DMS53 (cell line): ENCODE results near the gene CRAMP1.

Experiments used
- DNase-seq: peaks from one replicate; lab custom pipeline; 2025; lab: John Stamatoyannopoulos, UW

CRAMP1 gene

GRCh38 chr16:1596516-1596915, 15.6 kb upstream of the CRAMP1 start:
- no peak for DNase-seq

GRCh38 chr16:1597154-1597553, 15.0 kb upstream of the CRAMP1 start:
- DNase-seq: no peak

GRCh38 chr16:1601031-1601430, 11.1 kb upstream of the CRAMP1 start:
- no peak for DNase-seq

GRCh38 chr16:1601489-1601888, 10.7 kb upstream of the CRAMP1 start:
- DNase-seq: no peak

DNA sequence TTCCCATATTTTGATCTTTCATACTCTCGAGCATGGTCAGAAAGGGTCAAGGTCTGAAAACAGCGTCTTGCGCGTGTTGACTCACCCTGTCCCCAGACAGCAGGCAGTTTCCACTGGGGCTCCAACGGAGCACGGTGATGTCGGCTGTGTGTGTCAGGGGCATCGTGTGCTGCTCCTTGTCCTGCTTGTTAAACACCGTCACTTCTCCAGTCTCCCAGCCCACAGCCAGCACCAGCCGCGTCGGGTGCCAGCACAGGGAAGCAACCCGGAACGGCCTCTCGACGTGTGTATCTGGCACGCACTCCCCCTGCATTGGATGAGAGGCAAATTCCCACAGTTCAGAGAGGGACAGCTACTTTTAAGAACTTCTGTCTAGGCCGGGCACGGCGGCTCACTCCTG, 9.9 kb upstream of the CRAMP1 start:
- DNase-seq: no peak

- no peak for DNase-seq
Measured at GRCh38 chr16:1606774-1607173, 5.4 kb upstream of the CRAMP1 start.

- no peak for DNase-seq
Measured at GRCh38 chr16:1607971-1608370, 4.2 kb upstream of the CRAMP1 start.

- peak; percentile 97 for DNase-seq
Measured at GRCh38 chr16:1610071-1610898, 1.9 kb upstream of the CRAMP1 start.

DNA sequence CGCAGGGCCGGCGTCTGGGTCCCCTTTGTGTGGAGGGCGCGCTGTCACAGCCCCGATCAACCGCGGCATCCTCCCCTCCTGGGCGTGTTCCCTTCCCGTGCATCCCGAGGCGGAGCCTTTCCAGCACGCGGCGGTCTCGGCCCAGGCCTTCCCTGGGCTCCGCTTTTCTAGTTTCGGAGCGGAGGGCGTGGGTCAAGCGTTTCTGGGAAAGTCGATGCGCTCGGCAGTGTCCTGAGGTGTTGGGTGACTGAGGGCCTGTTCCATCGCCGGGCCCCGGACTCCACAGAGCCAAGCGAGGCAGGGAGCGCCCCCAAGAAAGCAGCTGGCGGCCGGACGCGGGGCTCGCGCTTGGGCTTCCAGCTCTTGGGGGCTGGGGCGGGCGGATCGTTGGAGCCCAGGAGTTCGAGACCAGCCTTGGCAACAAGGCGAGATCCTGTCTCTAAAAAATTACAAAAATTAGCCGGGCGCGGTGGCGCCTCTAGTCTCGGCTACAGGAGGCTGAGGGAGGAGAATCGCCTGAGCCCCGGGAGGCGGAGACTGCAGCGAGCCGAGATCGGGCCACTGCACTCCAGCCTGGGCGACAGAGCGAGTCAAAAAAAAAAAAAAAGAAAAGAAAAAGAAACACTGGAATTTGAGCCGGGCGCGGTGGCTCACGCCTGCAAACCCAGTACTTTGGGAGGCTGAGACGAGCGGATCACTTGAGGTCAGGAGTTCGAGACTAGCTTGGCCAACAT, 1.1 kb upstream of the CRAMP1 start:
- DNase-seq: peak; percentile 95

DNA sequence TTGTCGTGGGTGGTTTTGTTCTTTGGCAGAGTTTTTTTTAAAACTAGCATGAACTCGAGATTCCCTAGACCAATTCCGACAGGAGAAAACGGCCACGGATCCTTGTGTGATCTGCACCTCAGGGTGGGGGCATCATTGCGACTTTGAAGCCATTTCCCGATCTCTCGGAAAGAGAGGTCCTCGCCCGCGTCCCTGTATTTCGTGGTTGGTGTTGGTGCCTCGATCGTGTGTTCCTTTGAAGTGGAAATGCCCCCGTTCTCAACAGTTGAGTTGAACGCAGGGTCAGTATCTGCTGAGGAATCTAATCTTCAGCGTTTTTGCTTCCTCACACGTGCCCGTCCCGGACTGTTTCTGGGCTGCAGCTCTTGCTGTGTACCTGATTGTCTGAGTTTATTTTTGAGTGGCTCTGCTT, 1.1 kb downstream of the CRAMP1 start:
- DNase-seq: peak; percentile 23

GRCh38 chr16:1613728-1614455, 1.7 kb downstream of the CRAMP1 start:
- peak; percentile 24 for DNase-seq

DNA sequence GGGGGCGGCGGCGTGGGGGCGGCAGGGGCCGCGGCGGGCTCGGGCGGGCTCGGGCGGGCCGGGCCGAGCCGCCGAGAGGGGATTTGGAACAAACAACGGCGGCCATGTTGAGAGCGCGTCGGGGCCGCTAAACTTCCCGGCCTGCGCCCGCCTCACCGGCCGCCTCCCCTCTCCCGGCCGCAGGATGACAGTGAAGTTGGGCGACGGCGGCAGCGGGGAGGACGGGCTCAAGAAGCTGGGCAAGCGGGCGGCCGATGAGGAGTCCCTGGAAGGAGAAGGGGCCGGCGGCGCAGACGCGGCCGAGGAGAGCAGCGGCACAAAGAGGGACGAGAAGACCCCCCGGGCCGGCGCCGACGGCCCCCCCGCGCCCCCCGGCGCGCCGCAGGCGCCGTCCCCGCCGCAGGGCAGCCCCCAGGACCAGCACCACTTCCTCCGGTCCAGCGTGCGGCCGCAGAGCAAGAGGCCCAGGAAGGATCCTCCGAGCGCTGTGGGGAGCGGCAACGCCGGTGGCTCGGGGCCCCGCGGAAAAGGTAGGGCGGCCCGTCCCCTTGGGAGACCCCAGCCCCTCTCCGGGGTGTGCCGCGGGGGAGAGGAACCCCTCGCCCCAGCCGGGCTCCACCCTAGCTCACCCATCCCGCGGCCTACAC, 2.4 kb downstream of the CRAMP1 start:
- peak; percentile 32 for DNase-seq

DNA sequence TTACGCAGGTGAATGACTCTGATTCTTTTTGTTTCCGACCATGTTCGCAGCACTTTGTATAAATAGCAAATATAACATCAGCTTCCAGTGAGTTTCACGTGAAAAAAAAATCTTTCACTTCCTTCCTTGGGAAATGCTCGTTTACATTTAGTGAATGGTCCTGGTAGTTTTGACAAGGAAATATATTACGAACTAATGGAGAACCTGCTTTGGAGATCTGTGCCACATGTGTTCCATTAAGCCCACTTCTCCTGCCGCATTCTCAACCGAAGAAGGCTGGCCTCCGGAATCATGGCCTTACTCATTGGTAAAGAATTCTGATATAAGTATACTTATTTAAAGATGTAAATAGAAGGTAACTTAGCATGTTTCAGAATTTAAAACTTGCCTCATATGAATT, 3.6 kb downstream of the CRAMP1 start:
- no peak for DNase-seq

GRCh38 chr16:1619976-1620375, 7.8 kb downstream of the CRAMP1 start:
- no peak for DNase-seq

GRCh38 chr16:1620391-1620790, 8.2 kb downstream of the CRAMP1 start:
- DNase-seq: no peak

- no peak for DNase-seq
Measured at GRCh38 chr16:1621851-1622250, 9.7 kb downstream of the CRAMP1 start.

DNA sequence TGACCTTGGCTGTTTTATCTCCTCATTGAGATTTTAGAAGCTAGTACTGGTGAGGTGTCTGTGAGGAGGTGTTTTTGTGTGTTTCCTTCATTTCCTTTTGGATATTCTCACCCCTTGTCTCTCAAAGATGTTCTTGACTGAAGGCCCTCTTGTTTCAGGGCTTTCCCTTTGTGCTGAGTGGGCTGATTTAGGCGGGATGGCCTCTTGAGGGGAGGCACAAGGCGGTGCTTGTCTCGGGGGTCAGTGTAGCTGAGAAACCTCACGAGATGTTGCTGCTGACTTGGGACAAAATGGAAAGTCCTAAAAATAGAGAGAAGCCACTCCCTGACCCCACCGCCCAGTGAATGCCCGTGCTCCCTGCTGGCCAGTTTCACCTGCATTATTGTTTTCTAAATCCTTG, 14.2 kb downstream of the CRAMP1 start:
- DNase-seq: no peak

- DNase-seq: no peak
Measured at GRCh38 chr16:1626776-1627175, 14.6 kb downstream of the CRAMP1 start.

DNA sequence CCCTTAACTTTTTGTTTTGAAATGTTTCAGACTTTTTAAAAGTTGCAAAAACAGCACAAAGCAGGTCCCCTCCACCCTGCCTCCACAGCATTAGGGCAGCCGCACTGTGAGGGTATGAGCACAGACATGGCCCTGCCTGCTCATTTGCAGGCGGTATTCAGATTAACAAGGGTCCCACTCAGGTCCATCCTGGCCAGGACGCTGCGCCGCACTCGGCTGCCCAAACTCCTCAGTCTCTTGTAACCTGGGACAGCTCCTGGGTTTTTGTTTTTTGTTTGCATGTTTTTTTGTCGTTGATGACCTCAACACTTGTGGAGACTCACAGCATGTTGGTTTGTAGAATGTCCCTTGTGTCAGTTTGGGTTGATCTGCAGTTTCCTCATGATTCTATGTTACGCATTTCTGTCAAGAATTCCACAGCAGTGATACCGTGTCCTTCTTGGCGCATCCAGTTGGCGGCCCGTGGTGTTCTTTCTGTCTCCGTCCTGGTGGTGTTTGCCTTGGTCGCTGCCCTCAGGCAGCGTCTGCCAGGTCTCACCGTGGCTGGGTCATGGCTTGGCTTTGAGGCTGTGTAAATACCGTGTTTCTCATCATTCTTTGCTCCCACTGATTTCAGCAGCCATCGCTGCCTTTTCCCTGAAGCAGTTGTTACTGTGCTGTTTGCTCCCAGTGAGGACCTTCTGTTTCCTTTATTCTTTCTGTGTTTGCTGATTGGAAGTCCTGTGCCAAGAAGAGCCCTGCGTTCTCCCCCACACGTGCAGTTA, 18.5 kb downstream of the CRAMP1 start:
- DNase-seq: no peak

DNA sequence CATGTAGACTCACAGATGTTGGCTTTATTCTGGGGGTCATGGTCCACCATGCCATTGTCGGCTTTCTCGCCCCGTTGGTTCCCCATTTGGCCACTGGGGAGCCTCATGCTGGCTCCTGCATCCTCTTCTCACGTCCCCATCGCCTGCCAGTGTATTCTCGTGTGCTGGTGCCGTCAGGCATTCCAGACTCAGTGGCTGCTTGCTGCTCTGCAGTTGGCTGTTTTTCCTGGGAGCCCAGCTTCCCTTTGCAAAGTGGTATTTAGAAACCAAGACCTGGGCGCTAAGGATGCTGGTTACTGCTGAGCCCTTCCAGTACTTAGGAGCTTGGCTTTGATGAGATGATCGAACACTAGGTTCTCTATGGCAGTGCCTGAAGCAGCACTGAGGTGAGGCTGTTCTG, 19.1 kb downstream of the CRAMP1 start:
- DNase-seq: no peak

GRCh38 chr16:1631931-1632637, 19.9 kb downstream of the CRAMP1 start:
- no peak for DNase-seq
